Inflammatory macrophage (primary cell): ENCODE measurements around the gene CRYBB2.
"Not testable (repeated sequence)": the region's sequence is repeated elsewhere in the genome, so short reads cannot be mapped to it uniquely, and the experiment has no call there.

Source experiments
- DNase-seq, 2 donors: peaks; one replicate each; pipeline ENCODE4 v3.0.0-alpha.2; 2020 to 2022

The CRYBB2 gene

DNA sequence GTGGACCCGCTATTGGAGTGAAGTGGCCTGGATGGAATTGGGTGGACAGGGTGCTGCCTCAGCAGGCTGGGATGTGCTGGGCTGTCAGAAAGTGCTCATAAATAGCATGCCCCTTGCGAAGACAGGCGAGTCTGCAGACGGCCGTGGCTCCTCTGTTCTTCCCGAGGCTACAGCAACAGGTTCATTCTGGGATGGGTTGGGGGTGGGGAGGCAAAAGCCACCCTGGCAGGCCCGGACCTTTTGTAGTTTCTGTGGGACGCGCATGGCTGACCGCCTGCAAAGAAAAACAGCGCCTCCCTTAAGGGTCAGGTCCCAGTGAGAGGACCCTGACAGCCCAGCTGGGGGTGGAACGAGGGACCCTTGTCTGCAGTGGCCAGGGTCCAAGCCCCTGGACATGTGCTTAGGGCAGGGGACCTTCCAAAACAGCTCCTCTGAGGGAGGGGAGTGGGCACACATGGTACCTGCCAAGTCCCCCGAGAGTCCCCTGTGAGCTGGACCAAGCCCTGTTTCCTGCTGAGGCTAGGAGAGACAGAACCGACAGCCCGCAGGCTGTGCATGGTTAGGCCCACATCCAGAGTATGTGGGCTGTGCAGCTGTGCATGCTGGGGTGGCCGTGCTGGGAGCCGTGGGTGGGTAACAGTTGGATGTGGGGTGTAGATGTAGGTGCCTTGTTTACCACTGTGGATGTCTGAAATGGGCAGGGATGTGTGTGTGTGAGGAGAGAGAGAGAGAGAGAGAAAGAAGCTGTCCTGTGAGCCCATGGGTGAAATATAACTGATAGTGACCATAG lies 19.5 kb upstream of the CRYBB2 start, which contains the start of gene CRYBB3:
Gene CRYBB3 (plus strand): TSS at position 128 of the 790 bp plus-strand sequence. CDS start 1,539 bp downstream, outside the sequence.
- no peak for DNase-seq

- no peak for DNase-seq
These were observed 18.5 kb upstream of the CRYBB2 start for GRCh38 chr22:25200967-25201366.

- DNase-seq: no peak
These were observed 17.7 kb upstream of the CRYBB2 start for GRCh38 chr22:25201557-25202273.

DNA sequence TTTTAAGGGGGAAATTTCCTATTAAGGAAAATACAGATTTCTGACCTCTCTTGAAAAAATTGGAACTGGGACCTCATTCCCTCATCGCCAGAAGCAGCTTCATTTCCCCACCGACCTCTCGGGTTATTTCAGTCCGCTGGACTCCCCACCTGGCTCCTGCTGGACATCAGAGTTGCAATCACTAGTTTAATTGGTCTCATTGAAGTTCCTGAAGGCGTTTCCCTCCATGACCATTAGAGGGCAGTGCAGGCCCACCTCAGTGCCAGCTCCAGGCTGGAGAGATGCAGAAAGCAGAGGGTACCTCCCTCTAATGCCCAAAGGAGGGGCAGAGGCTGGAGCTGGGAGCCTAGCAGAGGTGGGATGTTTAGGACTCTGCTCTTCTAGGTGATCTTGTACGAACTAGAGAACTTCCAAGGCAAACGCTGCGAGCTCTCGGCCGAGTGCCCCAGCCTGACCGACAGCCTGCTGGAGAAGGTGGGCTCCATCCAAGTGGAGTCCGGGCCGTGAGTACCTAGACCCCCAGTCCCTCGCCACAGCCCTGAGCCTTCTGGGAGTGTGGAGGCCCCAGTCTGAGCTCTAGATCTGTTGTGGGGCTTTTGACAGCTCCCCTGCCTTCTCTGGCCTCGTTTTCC lies 17.0 kb upstream of the CRYBB2 start:
- DNase-seq: peak; percentile 55 to 61

DNA sequence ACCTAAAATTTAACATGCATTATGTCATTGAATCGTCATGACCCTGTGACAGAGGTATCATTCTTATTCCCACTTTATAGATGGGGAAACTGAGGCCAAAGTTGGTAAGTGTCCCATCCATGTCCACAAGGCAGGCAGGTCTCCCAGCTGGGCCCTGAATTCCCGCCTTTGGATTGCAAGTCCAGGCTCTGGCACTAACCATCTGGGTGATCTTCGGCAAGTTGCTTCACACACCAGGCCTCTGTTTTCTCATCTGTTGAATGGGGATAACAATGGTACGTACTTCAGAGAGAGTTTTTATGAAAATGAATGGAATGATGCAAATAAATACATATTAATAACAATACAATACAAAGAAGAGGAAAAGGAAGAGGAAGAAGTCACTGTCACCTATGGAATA lies 16.4 kb upstream of the CRYBB2 start:
- no peak for DNase-seq

- not testable (repeated sequence) for DNase-seq
These were observed 14.9 kb upstream of the CRYBB2 start for GRCh38 chr22:25204547-25204946.

- DNase-seq: no peak
These were observed 13.6 kb upstream of the CRYBB2 start for GRCh38 chr22:25205847-25206246.

DNA sequence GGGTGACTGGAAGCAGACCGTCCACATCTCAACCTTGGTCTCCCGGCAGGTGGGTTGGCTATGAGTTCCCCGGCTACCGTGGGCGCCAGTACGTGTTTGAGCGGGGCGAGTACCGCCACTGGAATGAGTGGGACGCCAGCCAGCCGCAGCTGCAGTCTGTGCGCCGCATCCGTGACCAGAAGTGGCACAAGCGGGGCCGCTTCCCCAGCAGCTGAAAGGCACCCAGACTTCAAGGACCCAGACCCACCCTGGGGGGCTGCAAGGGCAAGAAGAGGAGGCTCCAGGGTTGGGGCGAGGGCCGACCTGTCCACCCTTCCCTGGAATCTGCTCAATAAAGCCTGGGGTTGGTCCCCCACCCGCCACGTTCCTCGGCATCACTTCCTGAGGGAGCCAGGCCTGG lies 12.4 kb upstream of the CRYBB2 start:
- no peak for DNase-seq

GRCh38 chr22:25207553-25208157 lies 11.8 kb upstream of the CRYBB2 start:
- DNase-seq: no peak

DNA sequence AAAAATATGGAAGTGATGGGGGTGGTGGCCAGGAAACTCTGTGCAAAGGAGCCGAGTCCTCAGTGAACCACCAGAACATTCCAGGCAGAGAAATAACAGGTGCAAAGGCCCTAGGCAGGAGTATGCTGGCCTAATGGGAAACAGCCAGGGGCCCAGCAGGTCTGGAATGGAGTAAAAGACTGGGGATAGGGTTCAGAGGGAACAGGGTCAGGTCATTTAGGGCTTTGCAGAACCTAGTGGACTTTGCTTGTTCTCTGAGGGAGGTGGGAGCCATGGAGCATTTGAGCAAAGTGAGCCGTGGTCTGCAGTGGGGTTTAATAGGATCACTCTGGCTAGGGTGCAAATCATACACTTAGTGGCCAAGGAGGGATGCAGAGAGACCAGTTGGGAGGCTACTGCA lies 11.1 kb upstream of the CRYBB2 start:
- DNase-seq: no peak

DNA sequence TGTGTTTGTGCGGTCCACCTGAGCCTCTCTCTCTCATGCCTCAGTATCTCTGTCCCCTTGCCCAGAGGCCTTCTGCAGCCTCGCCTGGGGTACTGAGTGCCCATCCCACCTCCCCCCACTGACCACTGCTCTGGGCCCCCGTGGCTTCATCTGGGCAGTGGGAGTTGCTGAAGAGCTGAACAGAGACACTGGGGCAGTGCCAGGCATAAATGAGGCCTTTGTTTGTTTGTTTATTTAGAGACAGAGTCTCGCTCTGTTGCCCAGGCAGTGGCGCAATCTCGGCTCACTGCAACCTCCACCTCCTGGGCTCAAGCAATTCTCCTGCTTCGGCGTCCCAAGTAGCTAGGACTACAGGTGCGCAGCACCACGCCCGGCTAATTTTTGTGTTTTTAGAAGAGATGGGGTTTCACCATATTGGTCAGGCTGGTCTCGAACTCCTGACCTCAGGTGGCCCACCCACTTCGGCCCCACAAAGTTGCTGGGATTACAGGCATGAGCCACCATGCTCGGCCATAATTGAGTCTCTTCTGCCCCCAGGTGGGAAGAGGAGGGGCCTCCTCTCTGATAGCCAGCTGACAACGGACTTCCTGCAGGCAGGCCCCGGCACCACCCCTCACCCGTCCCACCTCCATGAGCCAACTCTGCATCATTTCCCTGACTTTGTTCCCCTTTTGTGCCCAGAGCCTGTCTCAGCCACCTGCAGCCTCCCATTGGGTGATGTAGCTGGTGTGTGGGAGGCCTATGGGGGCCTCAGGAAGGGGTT lies 10.5 kb upstream of the CRYBB2 start:
- DNase-seq: no peak

- DNase-seq: no peak
These were observed 8.6 kb upstream of the CRYBB2 start for GRCh38 chr22:25210793-25211192.

GRCh38 chr22:25212337-25212736 lies 7.1 kb upstream of the CRYBB2 start:
- no peak for DNase-seq

- no peak for DNase-seq
These were observed 6.2 kb upstream of the CRYBB2 start for GRCh38 chr22:25213221-25213620.

DNA sequence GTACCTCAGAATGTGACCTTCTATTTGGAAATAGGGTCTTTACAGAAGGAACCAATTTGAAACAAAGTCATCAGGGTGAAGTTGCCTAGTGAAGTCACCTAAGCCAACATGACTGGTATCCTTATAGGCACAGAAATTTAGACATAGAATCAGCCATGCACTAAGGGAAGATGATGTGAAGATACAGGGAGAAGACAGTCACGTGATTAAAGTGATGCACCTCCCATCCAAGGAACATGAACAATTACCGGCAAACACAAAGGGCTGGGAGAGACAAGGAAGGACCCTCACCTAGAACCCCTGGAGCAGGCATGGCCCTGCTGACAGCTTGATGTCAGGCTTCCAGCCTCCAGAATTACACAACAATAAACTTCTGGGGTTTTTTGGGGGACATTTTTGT lies 3.2 kb upstream of the CRYBB2 start:
- no peak for DNase-seq

GRCh38 chr22:25219948-25220442 lies 556 bp downstream of the CRYBB2 start:
- DNase-seq: no peak

- DNase-seq: no peak
These were observed 2.4 kb downstream of the CRYBB2 start for GRCh38 chr22:25221790-25222189.

DNA sequence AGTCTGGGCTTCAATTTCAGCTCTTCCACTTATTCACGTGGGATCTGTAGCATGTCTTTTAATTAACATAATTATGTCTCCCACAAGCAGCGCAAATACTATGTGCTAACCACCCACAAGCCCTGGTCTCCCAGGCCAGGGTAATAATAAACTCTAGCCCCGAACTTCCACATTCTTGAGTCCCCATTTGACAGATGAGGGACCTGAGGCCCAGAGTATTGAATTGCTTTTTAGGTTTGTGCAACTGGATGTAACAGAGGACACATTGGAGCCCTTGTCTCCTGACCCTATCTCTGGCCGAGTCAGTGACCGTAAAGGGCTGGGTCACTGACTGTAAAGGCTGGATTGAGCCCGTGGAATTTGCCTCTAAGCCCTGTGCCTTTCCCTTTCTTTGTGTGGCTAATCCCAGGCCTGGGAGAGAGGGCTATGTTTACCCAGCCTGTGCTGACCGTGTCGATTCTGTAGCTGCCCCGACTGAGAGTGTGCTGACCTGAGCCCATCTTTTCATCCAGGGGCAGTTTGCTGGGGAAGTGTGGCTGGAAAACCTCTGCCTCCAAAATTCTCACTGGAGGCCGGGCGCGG lies 3.9 kb downstream of the CRYBB2 start:
- DNase-seq: no peak

DNA sequence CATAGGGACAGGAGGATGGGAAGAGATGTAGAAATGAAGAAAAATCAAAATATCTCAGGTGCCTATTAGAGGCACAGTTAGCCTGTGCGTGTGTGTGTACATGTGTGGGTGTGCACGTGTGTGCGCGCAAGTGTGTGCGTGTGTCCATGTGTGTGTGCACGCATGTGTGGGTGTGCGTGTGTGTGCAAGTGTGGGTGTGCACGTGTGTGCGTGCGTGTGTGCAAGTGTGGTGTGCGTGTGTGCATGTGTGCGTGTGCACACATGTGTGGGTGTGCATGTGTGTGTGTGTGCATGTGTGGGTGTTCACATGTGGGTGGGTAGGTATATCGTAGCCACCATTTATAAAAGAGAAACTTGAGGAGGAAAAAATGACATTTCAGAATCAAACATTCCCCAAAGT lies 9.4 kb downstream of the CRYBB2 start:
- DNase-seq: no peak

- not testable (repeated sequence) for DNase-seq
These were observed 11.3 kb downstream of the CRYBB2 start for GRCh38 chr22:25230760-25231159.

DNA sequence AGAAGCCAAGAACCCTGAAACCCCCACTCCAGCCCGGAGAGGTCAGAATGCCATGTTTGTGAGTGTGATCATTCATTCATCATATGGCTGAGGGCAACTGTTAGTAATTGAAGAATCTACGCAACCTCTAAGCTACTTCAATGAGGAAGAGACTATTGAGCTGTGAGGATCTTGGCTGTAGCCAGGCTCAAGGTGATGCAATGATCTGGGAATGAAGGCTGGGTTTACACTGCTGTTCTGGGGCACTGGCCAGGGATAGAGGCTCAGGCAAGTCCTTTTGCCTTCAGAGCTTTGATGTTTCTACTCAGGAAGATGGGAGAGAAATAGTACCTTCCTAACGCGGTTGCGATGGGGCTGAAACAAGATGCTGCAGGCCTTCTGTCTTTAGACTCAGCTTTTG lies 12.9 kb downstream of the CRYBB2 start:
- no peak for DNase-seq

- DNase-seq: not testable (repeated sequence)
These were observed 14.3 kb downstream of the CRYBB2 start for GRCh38 chr22:25233706-25234105.
